Measurements from ENCODE around the gene PIEZO2. TPM values are rescaled to one million over a fixed set of nuclear protein-coding genes. Genes with fewer than 3 reads are reported as not detected.

Gene PIEZO2
- total and polyA plus RNA-seq, 7 donors, result 1.4 to 35.2 (median 25.1) TPM; not detected in 1

DNA sequence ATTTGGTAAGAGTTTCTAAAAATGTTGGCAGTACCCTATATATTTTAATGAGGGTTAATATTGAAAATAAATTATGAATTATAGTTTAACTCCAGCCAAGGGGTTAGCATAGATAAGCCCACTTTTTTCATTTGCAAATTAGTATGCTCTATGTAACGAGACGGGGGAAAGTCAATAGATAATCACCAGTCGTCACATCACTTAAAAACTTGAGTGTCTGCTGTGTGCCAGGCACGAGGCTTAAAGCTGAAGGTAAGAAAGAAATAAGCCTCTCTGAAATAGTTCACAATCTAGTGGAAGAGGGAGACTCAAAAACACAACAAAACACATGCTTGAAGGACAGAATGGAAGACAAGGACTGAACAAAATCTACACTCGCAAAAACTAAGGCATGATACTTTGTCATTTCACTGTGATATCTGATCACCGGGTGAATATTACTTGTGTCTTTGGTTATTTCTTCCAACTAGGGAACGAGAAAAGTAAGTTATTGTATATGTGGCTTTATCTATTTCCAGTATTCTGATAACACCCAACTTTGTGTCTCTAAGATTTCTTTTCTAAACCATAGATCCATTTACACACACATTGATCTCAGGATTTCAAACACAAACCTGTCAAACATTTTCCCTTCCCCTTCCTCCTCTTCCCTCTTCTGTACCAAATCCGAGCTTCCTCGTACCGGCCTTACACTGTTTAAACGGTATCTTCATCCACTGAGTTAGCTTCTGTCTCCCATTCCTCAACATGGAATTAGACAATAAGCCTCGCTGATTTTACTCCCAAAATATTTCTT is 199.1 kb downstream of the PIEZO2 start:
- intact Hi-C loops (cut with DNase I), result no loop called here
- no peak for TF ChIP-seq EP300 (IDR thresholded peaks at IDR 0.05)
- no peak for TF ChIP-seq CTCF (IDR thresholded peaks at IDR 0.05)
- TF ChIP-seq POLR2AphosphoS5 (IDR thresholded peaks at IDR 0.05), result no peak
- TF ChIP-seq POLR2A (IDR thresholded peaks at IDR 0.05), result no peak
- DNase-seq, result no peak
- H3K9me3 ChIP-seq, result peaks cover 0 to 13% (median 6%) of the 10 kb centered on the region in 4 donors
- H3K36me3 ChIP-seq, result no peaks in the 10 kb centered on the region
- 80 to 90% methylated on average over 12 of the region's 12 CpGs for WGBS, 2 donors
- no peaks in the 10 kb centered on the region for H3K4me1 ChIP-seq
- H3K27me3 ChIP-seq, result no peaks in the 10 kb centered on the region
- no peak overlapping the region for H3K4me3 ChIP-seq
- H3K27ac ChIP-seq, result no peak overlapping the region

GRCh38 chr18:10949655-10950054 is 199.7 kb downstream of the PIEZO2 start:
- no peak for TF ChIP-seq EP300 (IDR thresholded peaks at IDR 0.05)
- TF ChIP-seq CTCF (IDR thresholded peaks at IDR 0.05), result no peak
- no peak for TF ChIP-seq POLR2AphosphoS5 (IDR thresholded peaks at IDR 0.05)
- no peak for TF ChIP-seq POLR2A (IDR thresholded peaks at IDR 0.05)
- DNase-seq, result no peak
- H3K4me1 ChIP-seq, result no peaks in the 10 kb centered on the region
- peaks cover 0 to 18% (median 10%) of the 10 kb centered on the region in 4 donors for H3K9me3 ChIP-seq
- intact Hi-C loops (cut with DNase I), result no loop called here
- H3K4me3 ChIP-seq, result no peak overlapping the region
- WGBS, 2 donors, result 76 to 88% methylated on average over 1 of the region's 1 CpG
- no peaks in the 10 kb centered on the region for H3K36me3 ChIP-seq
- no peak overlapping the region for H3K27ac ChIP-seq
- H3K27me3 ChIP-seq, result no peaks in the 10 kb centered on the region

- intact Hi-C loops (cut with DNase I), result no loop called here
- H3K4me3 ChIP-seq, result no peak overlapping the region
- TF ChIP-seq EP300 (IDR thresholded peaks at IDR 0.05), result no peak
- TF ChIP-seq CTCF (IDR thresholded peaks at IDR 0.05), result no peak
- TF ChIP-seq POLR2A (IDR thresholded peaks at IDR 0.05), result no peak
- TF ChIP-seq POLR2AphosphoS5 (IDR thresholded peaks at IDR 0.05), result no peak
- H3K9me3 ChIP-seq, result peaks cover 0 to 20% (median 10%) of the 10 kb centered on the region in 4 donors
- DNase-seq, result no peak
- no peaks in the 10 kb centered on the region for H3K36me3 ChIP-seq
- WGBS, 2 donors, result 91 to 96% methylated on average over 5 of the region's 5 CpGs
- no peaks in the 10 kb centered on the region for H3K27me3 ChIP-seq
- no peaks in the 10 kb centered on the region for H3K4me1 ChIP-seq
- no peak overlapping the region for H3K27ac ChIP-seq
Measured at GRCh38 chr18:10948421-10948820, 200.9 kb downstream of the PIEZO2 start.

DNA sequence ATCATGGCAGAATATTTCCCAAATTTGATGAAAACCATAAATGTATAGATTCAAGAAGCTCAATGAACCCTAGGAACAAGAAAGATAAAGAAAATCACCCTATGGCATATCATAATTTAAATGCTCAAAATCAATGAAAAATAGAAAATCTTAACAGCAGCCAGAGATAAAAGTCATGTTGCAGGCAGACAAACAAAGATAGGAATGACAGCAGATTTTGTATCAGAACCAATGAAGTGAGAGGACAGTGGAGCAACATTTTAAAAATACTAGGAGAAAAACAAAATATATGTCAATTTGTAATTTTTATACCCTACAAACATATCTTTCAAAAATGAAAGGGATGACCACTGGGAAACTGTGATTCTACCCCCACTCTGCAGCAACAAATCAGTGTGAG is 203.3 kb downstream of the PIEZO2 start:
- Histone ChIP-seq H3K36me3 (no peaks in the 10 kb centered on the region), H3K9me3 (peaks cover 0 to 20% (median 12%) of the 10 kb centered on the region in 4 donors), H3K4me3 (no peak overlapping the region), H3K27me3 (no peaks in the 10 kb centered on the region), H3K4me1 (no peaks in the 10 kb centered on the region), H3K27ac (no peak overlapping the region)
- TF ChIP-seq POLR2AphosphoS5 (IDR thresholded peaks at IDR 0.05) (no peak), CTCF (IDR thresholded peaks at IDR 0.05) (no peak), EP300 (IDR thresholded peaks at IDR 0.05) (no peak), POLR2A (IDR thresholded peaks at IDR 0.05) (no peak)
- no peak for DNase-seq
- intact Hi-C loops (cut with DNase I), result no loop called here
